T-helper 1 cell treated with Interleukin-12 subunit alpha and Interleukin-12 subunit beta and Interleukin-4 antibody, amounts not matched to agents 30 μg/mL and 1 μg/mL, for 36 hours (primary cell): ENCODE measurements around the gene THSD7B.

ENCODE experiments used
- H3K27ac Mint-ChIP-seq: one replicate; pipeline ENCODE4 v1.8.0; 2021; ENCODE audit warnings: mild to moderate bottlenecking, mixed read lengths
- H3K27me3 Mint-ChIP-seq: one replicate; pipeline ENCODE4 v1.8.0; 2021; ENCODE audit warnings: low read depth, mixed read lengths
- H3K36me3 Mint-ChIP-seq: one replicate; pipeline ENCODE4 v1.8.0; 2021; ENCODE audit warnings: low read depth, mixed read lengths
- H3K4me1 Mint-ChIP-seq: one replicate; pipeline ENCODE4 v1.8.0; 2021; ENCODE audit warnings: low read depth, mixed read lengths
- H3K4me3 Mint-ChIP-seq: one replicate; pipeline ENCODE4 v1.8.0; 2021; ENCODE audit warnings: mild to moderate bottlenecking, moderate library complexity, mixed read lengths
- H3K9me3 Mint-ChIP-seq: one replicate; pipeline ENCODE4 v1.8.0; 2021; ENCODE audit warnings: mixed read lengths

The THSD7B gene

GRCh38 chr2:137336067-137336466 is 570.7 kb downstream of the THSD7B start:
- Mint-ChIP-seq H3K9me3 (no peaks in the 10 kb centered on the region), H3K27ac (no peak overlapping the region), H3K36me3 (no peaks in the 10 kb centered on the region), H3K27me3 (no peaks in the 10 kb centered on the region), H3K4me3 (no peak overlapping the region), H3K4me1 (no peaks in the 10 kb centered on the region)

- Mint-ChIP-seq H3K27ac (no peak overlapping the region), H3K4me3 (no peak overlapping the region), H3K4me1 (no peaks in the 10 kb centered on the region), H3K36me3 (no peaks in the 10 kb centered on the region), H3K9me3 (no peaks in the 10 kb centered on the region), H3K27me3 (no peaks in the 10 kb centered on the region)
These were observed 573.7 kb downstream of the THSD7B start for GRCh38 chr2:137339051-137339450.

- H3K4me1 Mint-ChIP-seq = no peaks in the 10 kb centered on the region
- no peaks in the 10 kb centered on the region for H3K9me3 Mint-ChIP-seq
- H3K4me3 Mint-ChIP-seq = no peak overlapping the region
- H3K27me3 Mint-ChIP-seq = no peaks in the 10 kb centered on the region
- H3K36me3 Mint-ChIP-seq = no peaks in the 10 kb centered on the region
- H3K27ac Mint-ChIP-seq = no peak overlapping the region
These were observed 580.6 kb downstream of the THSD7B start for GRCh38 chr2:137345994-137346393.

- Mint-ChIP-seq H3K27ac (no peak overlapping the region), H3K9me3 (no peaks in the 10 kb centered on the region), H3K4me3 (no peak overlapping the region), H3K27me3 (no peaks in the 10 kb centered on the region), H3K4me1 (no peaks in the 10 kb centered on the region), H3K36me3 (no peaks in the 10 kb centered on the region)
These were observed 583.0 kb downstream of the THSD7B start for GRCh38 chr2:137348301-137348700.

- H3K4me3 Mint-ChIP-seq = no peak overlapping the region
- H3K27me3 Mint-ChIP-seq = no peaks in the 10 kb centered on the region
- H3K4me1 Mint-ChIP-seq = no peaks in the 10 kb centered on the region
- no peak overlapping the region for H3K27ac Mint-ChIP-seq
- peaks cover 16% of the 10 kb centered on the region for H3K9me3 Mint-ChIP-seq
- no peaks in the 10 kb centered on the region for H3K36me3 Mint-ChIP-seq
These were observed 592.3 kb downstream of the THSD7B start for GRCh38 chr2:137357634-137358033.

- no peak overlapping the region for H3K4me3 Mint-ChIP-seq
- H3K4me1 Mint-ChIP-seq = no peaks in the 10 kb centered on the region
- no peak overlapping the region for H3K27ac Mint-ChIP-seq
- no peaks in the 10 kb centered on the region for H3K36me3 Mint-ChIP-seq
- peaks cover 15% of the 10 kb centered on the region for H3K9me3 Mint-ChIP-seq
- H3K27me3 Mint-ChIP-seq = no peaks in the 10 kb centered on the region
These were observed 602.0 kb downstream of the THSD7B start for GRCh38 chr2:137367361-137367760.

- Mint-ChIP-seq H3K4me1 (no peaks in the 10 kb centered on the region), H3K36me3 (no peaks in the 10 kb centered on the region), H3K9me3 (peaks cover 4% of the 10 kb centered on the region), H3K27ac (no peak overlapping the region), H3K27me3 (no peaks in the 10 kb centered on the region), H3K4me3 (no peak overlapping the region)
These were observed 603.8 kb downstream of the THSD7B start for GRCh38 chr2:137369106-137369505.

GRCh38 chr2:137379186-137379585 is 613.8 kb downstream of the THSD7B start:
- no peak overlapping the region for H3K4me3 Mint-ChIP-seq
- H3K36me3 Mint-ChIP-seq = no peaks in the 10 kb centered on the region

GRCh38 chr2:137380610-137381009 is 615.3 kb downstream of the THSD7B start:
- H3K9me3 Mint-ChIP-seq = peaks cover 16% of the 10 kb centered on the region

More at GRCh38 chr2:137379186-137379585, 613.8 kb downstream of the THSD7B start:
- no peak overlapping the region for H3K27ac Mint-ChIP-seq
- peaks cover 16% of the 10 kb centered on the region for H3K9me3 Mint-ChIP-seq
- H3K27me3 Mint-ChIP-seq = no peaks in the 10 kb centered on the region
- no peaks in the 10 kb centered on the region for H3K4me1 Mint-ChIP-seq

GRCh38 chr2:137381731-137382130 is 616.4 kb downstream of the THSD7B start:
- Mint-ChIP-seq H3K27ac (no peak overlapping the region), H3K9me3 (peaks cover 16% of the 10 kb centered on the region), H3K4me3 (no peak overlapping the region), H3K4me1 (no peaks in the 10 kb centered on the region), H3K27me3 (no peaks in the 10 kb centered on the region), H3K36me3 (no peaks in the 10 kb centered on the region)

More at GRCh38 chr2:137380610-137381009, 615.3 kb downstream of the THSD7B start:
- no peaks in the 10 kb centered on the region for H3K27me3 Mint-ChIP-seq
- no peak overlapping the region for H3K4me3 Mint-ChIP-seq
- no peaks in the 10 kb centered on the region for H3K4me1 Mint-ChIP-seq
- no peaks in the 10 kb centered on the region for H3K36me3 Mint-ChIP-seq
- no peak overlapping the region for H3K27ac Mint-ChIP-seq

GRCh38 chr2:137383391-137383790 is 618.0 kb downstream of the THSD7B start:
- Mint-ChIP-seq H3K27me3 (no peaks in the 10 kb centered on the region), H3K4me3 (no peak overlapping the region), H3K27ac (no peak overlapping the region), H3K9me3 (peaks cover 14% of the 10 kb centered on the region), H3K4me1 (no peaks in the 10 kb centered on the region), H3K36me3 (no peaks in the 10 kb centered on the region)

- Mint-ChIP-seq H3K4me3 (no peak overlapping the region), H3K9me3 (peaks cover 13% of the 10 kb centered on the region), H3K27me3 (no peaks in the 10 kb centered on the region), H3K36me3 (no peaks in the 10 kb centered on the region), H3K27ac (no peak overlapping the region), H3K4me1 (no peaks in the 10 kb centered on the region)
These were observed 621.7 kb downstream of the THSD7B start for GRCh38 chr2:137387044-137387443.

- no peak overlapping the region for H3K4me3 Mint-ChIP-seq
- no peaks in the 10 kb centered on the region for H3K4me1 Mint-ChIP-seq
- no peak overlapping the region for H3K27ac Mint-ChIP-seq
- no peaks in the 10 kb centered on the region for H3K27me3 Mint-ChIP-seq
- no peaks in the 10 kb centered on the region for H3K36me3 Mint-ChIP-seq
- peaks cover 6% of the 10 kb centered on the region for H3K9me3 Mint-ChIP-seq
These were observed 640.2 kb downstream of the THSD7B start for GRCh38 chr2:137405496-137405895.

GRCh38 chr2:137411585-137411984 is 646.2 kb downstream of the THSD7B start:
- Mint-ChIP-seq H3K4me3 (no peak overlapping the region), H3K36me3 (no peaks in the 10 kb centered on the region), H3K9me3 (peaks cover 5% of the 10 kb centered on the region), H3K27ac (no peak overlapping the region), H3K4me1 (no peaks in the 10 kb centered on the region), H3K27me3 (no peaks in the 10 kb centered on the region)

GRCh38 chr2:137420744-137421143 is 655.4 kb downstream of the THSD7B start:
- Mint-ChIP-seq H3K27ac (no peak overlapping the region), H3K27me3 (no peaks in the 10 kb centered on the region), H3K4me3 (no peak overlapping the region), H3K36me3 (no peaks in the 10 kb centered on the region), H3K9me3 (peaks cover 11% of the 10 kb centered on the region), H3K4me1 (no peaks in the 10 kb centered on the region)

GRCh38 chr2:137435162-137435561 is 669.8 kb downstream of the THSD7B start:
- no peaks in the 10 kb centered on the region for H3K9me3 Mint-ChIP-seq
- no peaks in the 10 kb centered on the region for H3K27me3 Mint-ChIP-seq
- no peaks in the 10 kb centered on the region for H3K36me3 Mint-ChIP-seq
- H3K4me3 Mint-ChIP-seq = no peak overlapping the region
- H3K27ac Mint-ChIP-seq = no peak overlapping the region
- H3K4me1 Mint-ChIP-seq = no peaks in the 10 kb centered on the region
